K562 (cell line): ENCODE measurements around the gene USP35. TPM values are rescaled to one million over a fixed set of nuclear protein-coding genes. Genes with fewer than 3 reads are reported as not detected.

ENCODE experiments used
- BCOR ChIP-seq: fragments of 450-650 bp; IDR thresholded peaks from 2 replicates; pipeline ENCODE4 v1.6.1; 2016
- EP400 ChIP-seq: fragments of 450-650 bp; IDR thresholded peaks from 2 replicates; pipeline ENCODE4 v1.6.1; 2017; ENCODE audit warnings: antibody characterized with exemption, mild to moderate bottlenecking, moderate library complexity
- FOXK1 ChIP-seq: sonication (generic); formaldehyde crosslinking; IDR thresholded peaks from 2 replicates; pipeline ENCODE4 v1.8.0; 2022; ENCODE audit warnings: missing genetic modification reagents, mild to moderate bottlenecking, borderline replicate concordance
- GABPA ChIP-seq: fragments of 200-800 bp; sonication (Bioruptor generic); conservative IDR thresholded peaks from 2 replicates; pipeline ENCODE4 v1.6.1; 2016; ENCODE audit warnings: low read depth, missing genetic modification characterization, missing compliant biosample characterization
- GMEB1 ChIP-seq: fragments of 250-450 bp; sonication (Bioruptor Pico); IDR thresholded peaks from 2 replicates; pipeline ENCODE4 v1.4.0; 2020; ENCODE audit warnings: mild to moderate bottlenecking
- HDGF ChIP-seq: fragments of 450-650 bp; IDR thresholded peaks from 2 replicates; pipeline ENCODE4 v1.6.1; 2016
- KDM5B ChIP-seq: fragments of 200-600 bp; sonication (generic); IDR thresholded peaks from 2 replicates; pipeline ENCODE4 v1.6.1; 2012; ENCODE audit warnings: low read depth, mild to moderate bottlenecking, moderate library complexity, low read length, control low read depth, inconsistent platforms; ENCODE audit not compliant: insufficient replicate concordance
- LEF1 ChIP-seq: fragments of 450-650 bp; IDR thresholded peaks from 2 replicates; pipeline ENCODE4 v1.6.1; 2016; ENCODE audit warnings: mild to moderate bottlenecking
- MAX ChIP-seq: sonication (generic); formaldehyde crosslinking; IDR thresholded peaks from 2 replicates; pipeline ENCODE4 v1.9.0; 2022; ENCODE audit warnings: mild to moderate bottlenecking, missing genetic modification reagents
- MGA ChIP-seq: fragments of 450-650 bp; IDR thresholded peaks from 2 replicates; pipeline ENCODE4 v1.6.1; 2016; ENCODE audit warnings: mild to moderate bottlenecking, moderate library complexity
- SOX6 ChIP-seq: fragments of 450-650 bp; IDR thresholded peaks from 2 replicates; pipeline ENCODE4 v1.6.1; 2014; ENCODE audit warnings: mild to moderate bottlenecking
- TFAM ChIP-seq: fragments of 250-450 bp; sonication (Bioruptor Pico); conservative IDR thresholded peaks from 2 replicates; pipeline ENCODE4 v1.5.0; 2021; ENCODE audit warnings: mild to moderate bottlenecking, moderate library complexity
- ZNF324 ChIP-seq: fragments of 250-450 bp; sonication (Bioruptor Pico); IDR thresholded peaks from 2 replicates; pipeline ENCODE4 v1.4.0; 2020; ENCODE audit warnings: mild to moderate bottlenecking
- polyA plus RNA-seq, 8 experiments: library from polyadenylated mRNA; depleted of rRNA in 4 of 8; stranded (reverse) in 5 of 8; unstranded in 3 of 8; fragments of >200 nt; fragmentation: Nextera tagmentation in 2 of 8; fragmentation: Illumina TruSeq in 1 of 8; extraction: Ambion mirVana in 2 of 8; extraction: Trizol in 1 of 8; gene quantifications; 2 replicates each; pipeline versions ENCODE4 v1.2.1 to v1.2.3, GENCODE V29; 2011 to 2014; ENCODE audit warnings: inconsistent platforms in 1 of 8, missing spikeins in 1 of 8
- total RNA-seq, 7 experiments: library from RNA; depleted of rRNA in 6 of 7; stranded (reverse); fragments of >200 nt in 6 of 7; fragmentation: Illumina TruSeq in 2 of 7; extraction: Trizol in 2 of 7; gene quantifications; 2 replicates each; pipeline versions ENCODE4 v1.2.1 to v1.2.3, GENCODE V29; 2011 to 2021; ENCODE audit warnings: low replicate concordance in 1 of 7

Gene USP35
- total and polyA plus RNA-seq, 9 of the 15 experiments (the other 6 are each of a cell fraction or from before 2014, with no cell fraction given) = 0.01 to 4.8 (median 3.6) TPM

GRCh38 chr11:78188286-78189173, at the start of gene USP35, which contains the start of gene KCTD21 (continued):
- TF ChIP-seq MGA = no peak
- TF ChIP-seq GMEB1 = peak; percentile 55; the same call in 1 of the 2 replicates
- peak; percentile 76; the same call in 1 of the 2 replicates for TF ChIP-seq FOXK1 (CRISPR knock-in tag)
- no peak for TF ChIP-seq KDM5B
- TF ChIP-seq TFAM (CRISPR knock-in tag) = no peak
- peak; percentile 69; the same call in 1 of the 2 replicates for TF ChIP-seq EP400
- no peak for TF ChIP-seq LEF1
- TF ChIP-seq BCOR = peak; percentile 100
- peak; percentile 99; the same call in 1 of the 2 replicates for TF ChIP-seq HDGF
- TF ChIP-seq MAX = peak; percentile 63; the same call in 1 of the 2 replicates
- TF ChIP-seq GABPA (tag) = peak; percentile 45; the same call in 1 of the 2 replicates
- no peak for TF ChIP-seq ZNF324 (CRISPR knock-in tag)
- 0 out of 2 replicates have a peak, but pooled peaks have one; percentile 6 for TF ChIP-seq SOX6
